Right atrium auricular region (tissue), 2 donors: Measurements from ENCODE around the gene URI1. TPM values are rescaled to one million over a fixed set of nuclear protein-coding genes. Genes with fewer than 3 reads are reported as not detected.

Experiments
- DNase-seq: peaks from one replicate; pipeline ENCODE4 v3.0.0-alpha.2; 2019; ENCODE audit warnings: low spot score
- H3K27ac ChIP-seq, 2 donors: fragments of 200-600 bp; sonication (generic); 1 replicate in 1 of 2; 2 replicates in 1 of 2; pipeline ENCODE4 v1.5.1; 2016 to 2019
- H3K27me3 ChIP-seq, 2 donors: fragments of 200-600 bp; sonication (generic); one replicate each; pipeline versions ENCODE4 v1.5.1 to v1.6.0; 2017 to 2019
- H3K36me3 ChIP-seq: fragments of 200-600 bp; sonication (generic); one replicate; pipeline ENCODE4 v1.5.1; 2016
- H3K4me1 ChIP-seq, 2 donors: fragments of 200-600 bp; sonication (generic); one replicate each; pipeline versions ENCODE4 v1.5.1 to v1.6.0; 2017 to 2019
- H3K4me3 ChIP-seq, 2 donors: fragments of 200-600 bp; sonication (generic); 1 replicate in 1 of 2; 2 replicates in 1 of 2; pipeline ENCODE4 v1.5.1; 2017 to 2019; ENCODE audit warnings: mild to moderate bottlenecking in 1 of 2, moderate library complexity in 1 of 2
- H3K9me3 ChIP-seq, 2 donors: fragments of 200-600 bp; sonication (generic); one replicate each; pipeline ENCODE4 v1.5.1; 2019
- total RNA-seq, 2 donors: library from RNA; depleted of rRNA; stranded (reverse); fragments of >200 nt; gene quantifications; one replicate each; pipeline ENCODE4 v1.1.0, GENCODE V29; 2016
- TF ChIP-seq, protein P1 (sequence below), 2 donors: fragments of 200-600 bp; sonication (generic); IDR thresholded peaks; one replicate each; pipeline ENCODE4 v1.5.1; 2019; ENCODE audit warnings: antibody characterized with exemption in 2 of 2

URI1 gene
- total RNA-seq, 2 donors from 2014 or later, result 29.3 to 34.7 TPM

DNA sequence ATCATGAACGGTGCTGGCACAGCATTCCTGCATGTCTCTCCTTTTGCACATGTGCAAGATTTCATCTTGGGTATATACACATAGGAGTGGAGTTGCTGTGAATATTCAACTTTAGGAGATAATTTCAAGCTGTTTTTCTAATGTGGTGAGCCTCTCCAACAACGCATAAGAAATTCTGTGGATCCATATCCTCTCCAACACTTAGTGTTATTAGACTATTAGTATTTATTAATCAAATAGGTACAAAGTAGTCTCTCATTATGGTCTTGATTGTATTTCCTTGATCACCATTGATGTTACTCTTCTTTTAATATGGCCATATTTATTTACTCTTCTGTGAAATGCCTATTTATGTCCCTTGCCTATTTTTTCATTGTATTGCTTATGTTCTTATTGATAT is 114.5 kb downstream of the URI1 start:
- TF ChIP-seq, protein P1, sequence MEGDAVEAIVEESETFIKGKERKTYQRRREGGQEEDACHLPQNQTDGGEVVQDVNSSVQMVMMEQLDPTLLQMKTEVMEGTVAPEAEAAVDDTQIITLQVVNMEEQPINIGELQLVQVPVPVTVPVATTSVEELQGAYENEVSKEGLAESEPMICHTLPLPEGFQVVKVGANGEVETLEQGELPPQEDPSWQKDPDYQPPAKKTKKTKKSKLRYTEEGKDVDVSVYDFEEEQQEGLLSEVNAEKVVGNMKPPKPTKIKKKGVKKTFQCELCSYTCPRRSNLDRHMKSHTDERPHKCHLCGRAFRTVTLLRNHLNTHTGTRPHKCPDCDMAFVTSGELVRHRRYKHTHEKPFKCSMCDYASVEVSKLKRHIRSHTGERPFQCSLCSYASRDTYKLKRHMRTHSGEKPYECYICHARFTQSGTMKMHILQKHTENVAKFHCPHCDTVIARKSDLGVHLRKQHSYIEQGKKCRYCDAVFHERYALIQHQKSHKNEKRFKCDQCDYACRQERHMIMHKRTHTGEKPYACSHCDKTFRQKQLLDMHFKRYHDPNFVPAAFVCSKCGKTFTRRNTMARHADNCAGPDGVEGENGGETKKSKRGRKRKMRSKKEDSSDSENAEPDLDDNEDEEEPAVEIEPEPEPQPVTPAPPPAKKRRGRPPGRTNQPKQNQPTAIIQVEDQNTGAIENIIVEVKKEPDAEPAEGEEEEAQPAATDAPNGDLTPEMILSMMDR (IDR thresholded peaks at IDR 0.05), result no peak
- Histone ChIP-seq H3K27ac (no peak overlapping the region), H3K9me3 (no peaks in the 10 kb centered on the region), H3K4me1 (no peaks in the 10 kb centered on the region), H3K4me3 (no peak overlapping the region), H3K36me3 (no peaks in the 10 kb centered on the region), H3K27me3 (no peaks in the 10 kb centered on the region)
- no peak for DNase-seq

DNA sequence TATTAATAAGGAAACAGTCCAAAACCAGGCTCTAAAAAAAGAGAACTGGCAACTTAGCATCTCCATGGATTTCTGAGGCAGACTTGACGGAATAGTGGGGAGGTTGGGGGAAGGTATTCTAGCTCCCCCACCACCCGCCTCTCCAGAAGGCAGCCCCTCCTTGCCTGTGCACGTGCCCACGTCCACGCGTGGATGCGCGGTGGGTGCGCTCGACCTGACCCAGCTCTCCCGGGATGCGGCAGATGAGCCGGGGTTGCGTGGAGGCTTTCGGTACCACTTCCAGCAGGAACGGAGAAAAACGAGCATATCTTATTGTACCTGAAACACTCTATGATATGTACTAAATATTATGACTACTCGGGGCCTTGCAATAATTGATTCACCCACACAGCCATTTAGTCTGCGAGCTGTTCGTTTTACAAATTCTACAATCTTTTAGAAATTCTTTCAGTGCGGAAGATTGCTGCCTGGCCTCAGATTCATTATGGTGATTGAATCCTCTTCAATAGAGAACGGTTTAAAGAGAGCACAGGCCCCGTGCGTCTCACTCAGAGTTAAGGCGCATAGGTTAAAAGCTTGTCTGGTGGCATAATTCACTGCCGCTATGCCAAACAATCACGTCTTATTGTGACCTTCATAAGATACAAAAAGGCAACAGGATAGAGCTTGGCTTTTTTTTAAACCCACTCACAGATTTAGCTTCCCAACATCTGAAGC is 117.9 kb downstream of the URI1 start:
- Histone ChIP-seq H3K36me3 (no peaks in the 10 kb centered on the region), H3K27me3 (no peaks in the 10 kb centered on the region), H3K4me1 (no peaks in the 10 kb centered on the region), H3K27ac (no peak overlapping the region), H3K9me3 (no peaks in the 10 kb centered on the region), H3K4me3 (no peak overlapping the region)
- peak; percentile 30 for DNase-seq
- TF ChIP-seq, protein P1 (IDR thresholded peaks at IDR 0.05), result no peak

- DNase-seq, result peak; percentile 40
- H3K4me3 ChIP-seq, result no peak overlapping the region
- no peaks in the 10 kb centered on the region for H3K27me3 ChIP-seq
- TF ChIP-seq, protein P1 (IDR thresholded peaks at IDR 0.05), result no peak
- no peaks in the 10 kb centered on the region for H3K4me1 ChIP-seq
- H3K36me3 ChIP-seq, result no peaks in the 10 kb centered on the region
- no peak overlapping the region for H3K27ac ChIP-seq
- H3K9me3 ChIP-seq, result no peaks in the 10 kb centered on the region
Observed at GRCh38 chr19:30060531-30061222, 118.6 kb downstream of the URI1 start.

GRCh38 chr19:30061223-30062064 is 119.4 kb downstream of the URI1 start:
- TF ChIP-seq, protein P1 (IDR thresholded peaks at IDR 0.05), result no peak
- Histone ChIP-seq H3K27ac (no peak overlapping the region), H3K4me1 (no peaks in the 10 kb centered on the region), H3K27me3 (no peaks in the 10 kb centered on the region), H3K4me3 (no peak overlapping the region), H3K9me3 (no peaks in the 10 kb centered on the region), H3K36me3 (no peaks in the 10 kb centered on the region)
- peak; percentile 52 for DNase-seq

DNA sequence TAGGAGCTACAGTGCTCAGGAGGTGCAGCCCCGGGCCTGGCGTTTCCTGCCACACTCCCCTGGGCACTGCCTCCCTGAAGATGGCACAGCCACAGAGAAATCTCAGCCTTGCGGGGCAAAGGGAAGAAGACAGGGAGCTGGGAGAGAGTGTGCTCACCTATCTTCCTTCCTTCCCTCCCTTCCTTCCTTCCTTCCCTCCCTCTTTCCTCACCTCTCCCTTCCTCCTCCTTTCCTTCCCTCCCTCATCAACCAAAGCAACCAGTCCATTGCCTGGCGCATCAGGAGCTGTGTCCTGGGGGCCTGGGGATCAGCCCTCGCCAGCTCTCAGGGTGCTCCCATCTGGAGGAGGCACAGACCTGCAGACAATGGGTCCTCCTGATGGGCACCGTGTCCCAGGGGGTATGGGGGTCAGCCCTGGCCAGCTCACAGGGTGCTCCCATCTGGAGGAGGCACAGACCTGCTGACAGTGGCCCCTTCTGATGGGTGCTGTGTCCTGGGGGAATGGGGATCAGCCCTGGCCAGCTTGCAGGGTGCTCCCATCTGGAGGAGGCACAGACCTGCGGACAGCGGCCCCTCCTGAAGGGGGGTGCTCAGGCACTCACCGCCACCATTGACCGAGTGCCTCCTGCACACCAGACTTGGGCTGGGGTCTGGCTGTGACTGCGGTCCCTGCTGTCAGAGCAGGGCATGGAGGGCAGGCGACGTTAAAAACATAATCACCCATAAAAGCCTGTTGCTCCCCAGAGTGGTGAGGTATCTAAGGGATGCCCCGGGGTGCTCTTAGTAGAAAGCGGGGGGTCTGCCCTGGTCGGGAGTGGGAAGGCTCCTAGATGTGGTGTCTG is 120.2 kb downstream of the URI1 start:
- Histone ChIP-seq H3K4me1 (no peaks in the 10 kb centered on the region), H3K27ac (no peak overlapping the region), H3K9me3 (no peaks in the 10 kb centered on the region), H3K36me3 (no peaks in the 10 kb centered on the region), H3K4me3 (no peak overlapping the region), H3K27me3 (no peaks in the 10 kb centered on the region)
- TF ChIP-seq, protein P1 (IDR thresholded peaks at IDR 0.05), result no peak
- DNase-seq, result peak; percentile 36
